HepG2 (cell line): ENCODE data around the gene KCNQ5. TPM values are rescaled to one million over a fixed set of nuclear protein-coding genes. Genes with fewer than 3 reads are reported as not detected.

ENCODE experiments used
- ATAC-seq: fragments of 200-7000 bp; cut with Tn5 transposase; 3 replicates; pipeline ENCODE4 v1.9.1; 2020; ENCODE audit warnings: mild to moderate bottlenecking, moderate library complexity
- BruUV-seq: library from RNA; stranded (reverse); fragments of 400-500 nt; replicated peaks from 2 replicates; lab custom pipeline; 2021; lab: Mats Ljungman, UMichigan
- CTCF ChIA-PET: fragments of 300-600 bp; formaldehyde crosslinking; extraction: SDS; loops from one replicate; lab custom pipeline; 2021; ENCODE audit warnings: low total read pairs, inconsistent platforms, low intra/inter-chr PET ratio; lab: Yijun Ruan, JAX
- POLR2A ChIA-PET: fragments of 350-600 bp; sonication (Branson Sonifier 250); formaldehyde crosslinking; loops from one replicate; lab custom pipeline; 2020; ENCODE audit warnings: antibody characterized with exemption, inconsistent platforms; lab: Yijun Ruan, JAX
- DNase-seq: peaks from one replicate; pipeline ENCODE4 v3.0.0-alpha.2; 2015; ENCODE audit warnings: low spot score
- FAIRE-seq: peaks from 3 replicates; lab custom pipeline; 2011; peaks lifted over from hg19 to GRCh38; lab: Jason Lieb, UNC
- H2AFZ ChIP-seq: one replicate; pipeline ENCODE4 v1.6.1; 2011; ENCODE audit warnings: low read length, inconsistent platforms
- H3K27ac ChIP-seq: fragments of 300-600 bp; 3 replicates; pipeline ENCODE4 v1.8.0; 2011; ENCODE audit warnings: mixed run types, mild to moderate bottlenecking, mixed read lengths, low read length, inconsistent platforms; ENCODE audit not compliant: insufficient read depth; ENCODE audit errors: extremely low read length
- H3K27me3 ChIP-seq, 2 experiments: fragments of 200-600 bp in 1 of 2; 2 replicates in 1 of 2; 3 replicates in 1 of 2; pipeline versions ENCODE4 v1.6.0 to v1.8.0; 2011; ENCODE audit warnings: low read length in 2 of 2, mild to moderate bottlenecking in 2 of 2, moderate library complexity in 2 of 2, inconsistent platforms in 1 of 2; ENCODE audit not compliant: insufficient read depth in 2 of 2, control insufficient read depth in 1 of 2
- H3K36me3 ChIP-seq, 2 experiments: fragments of 200-600 bp in 1 of 2; replicated peaks in 1 of 2; 2 replicates in 1 of 2; 3 replicates in 1 of 2; pipeline versions ENCODE4 v1.5.1 to v1.8.0; 2011; ENCODE audit warnings: low read length in 2 of 2, inconsistent platforms in 1 of 2; ENCODE audit not compliant: insufficient read depth in 2 of 2, control insufficient read depth in 1 of 2
- H3K4me1 ChIP-seq: 2 replicates; pipeline ENCODE4 v1.5.1; 2012; ENCODE audit warnings: low read length, inconsistent platforms; ENCODE audit not compliant: insufficient read depth
- H3K4me2 ChIP-seq: 2 replicates; pipeline ENCODE4 v1.6.0; 2011; ENCODE audit warnings: low read depth, low read length, inconsistent platforms
- H3K4me3 ChIP-seq, 3 experiments: fragments of 200-600 bp in 1 of 3; sonication (generic), shearing (Covaris generic) in 1 of 3; replicated peaks in 1 of 3; 2 replicates each; pipeline ENCODE4 v1.5.1; 2011 to 2016; ENCODE audit warnings: low read length in 3 of 3, inconsistent platforms in 2 of 3, low read depth in 2 of 3, mild to moderate bottlenecking in 2 of 3, control low read depth in 1 of 3, mixed read lengths in 1 of 3; ENCODE audit not compliant: insufficient read depth in 1 of 3
- H3K79me2 ChIP-seq: one replicate; pipeline ENCODE4 v1.6.1; 2011; ENCODE audit warnings: low read length, inconsistent platforms; ENCODE audit not compliant: insufficient read depth
- H3K9ac ChIP-seq: 2 replicates; pipeline ENCODE4 v1.6.0; 2011; ENCODE audit warnings: mild to moderate bottlenecking, low read depth, low read length, inconsistent platforms; ENCODE audit not compliant: insufficient read depth
- H3K9me3 ChIP-seq: 2 replicates; pipeline ENCODE4 v1.5.1; 2012; ENCODE audit warnings: mild to moderate bottlenecking, low read length
- H4K20me1 ChIP-seq: 2 replicates; pipeline ENCODE4 v1.6.0; 2011; ENCODE audit warnings: inconsistent platforms, mild to moderate bottlenecking, low read length, moderate library complexity; ENCODE audit not compliant: insufficient read depth
- ARNT2 ChIP-seq: sonication (generic); formaldehyde crosslinking; IDR thresholded peaks from 2 replicates; pipeline ENCODE4 v1.8.0; 2022; ENCODE audit warnings: mild to moderate bottlenecking, low read depth, missing genetic modification reagents, moderate library complexity
- ATF2 ChIP-seq: sonication (generic); formaldehyde crosslinking; IDR thresholded peaks from 2 replicates; pipeline ENCODE4 v1.4.0; 2020; ENCODE audit warnings: missing genetic modification reagents
- ISX ChIP-seq: sonication (generic); formaldehyde crosslinking; conservative IDR thresholded peaks from 2 replicates; pipeline ENCODE4 v1.5.0; 2020; ENCODE audit warnings: missing genetic modification reagents
- NR2C2 ChIP-seq: sonication (generic); formaldehyde crosslinking; IDR thresholded peaks from 2 replicates; pipeline ENCODE4 v1.4.0; 2020; ENCODE audit warnings: missing genetic modification reagents, mild to moderate bottlenecking, moderate library complexity, borderline replicate concordance
- PPARG ChIP-seq: conservative IDR thresholded peaks from 2 replicates; pipeline ENCODE4 v1.6.1; 2016; ENCODE audit warnings: missing biosample characterization, missing genetic modification reagents
- RBM39 ChIP-seq: fragments of 200-400 bp; formaldehyde crosslinking; IDR thresholded peaks from one replicate; pipeline ENCODE4 v1.6.1; 2018; ENCODE audit warnings: antibody characterized with exemption, mild to moderate bottlenecking, low read depth, low read length; ENCODE audit not compliant: poor library complexity, severe bottlenecking
- RFX3 ChIP-seq: IDR thresholded peaks from 2 replicates; pipeline ENCODE4 v1.6.1; 2016; ENCODE audit warnings: missing biosample characterization, missing genetic modification reagents
- TBL1XR1 ChIP-seq: fragments of 150-350 bp; IDR thresholded peaks from 2 replicates; pipeline ENCODE4 v1.6.1; 2014; ENCODE audit warnings: borderline replicate concordance, low read length; ENCODE audit not compliant: partially characterized antibody
- ZBTB25 ChIP-seq: IDR thresholded peaks from 2 replicates; pipeline ENCODE4 v1.6.1; 2018; ENCODE audit warnings: missing genetic modification reagents
- ZBTB3 ChIP-seq: sonication (generic); formaldehyde crosslinking; IDR thresholded peaks from 2 replicates; pipeline ENCODE4 v1.4.0; 2020; ENCODE audit warnings: low read depth, mild to moderate bottlenecking, moderate library complexity, missing genetic modification reagents, borderline replicate concordance
- ZNF136 ChIP-seq: sonication (generic); formaldehyde crosslinking; IDR thresholded peaks from 2 replicates; pipeline ENCODE4 v1.8.1; 2022; ENCODE audit warnings: low read depth, mild to moderate bottlenecking, moderate library complexity, missing genetic modification reagents
- ZNF354B ChIP-seq: sonication (generic); formaldehyde crosslinking; IDR thresholded peaks from 2 replicates; pipeline ENCODE4 v1.8.0; 2022; ENCODE audit warnings: mild to moderate bottlenecking, missing genetic modification reagents
- ZNF550 ChIP-seq: sonication (generic); formaldehyde crosslinking; IDR thresholded peaks from 2 replicates; pipeline ENCODE4 v1.4.0; 2020; ENCODE audit warnings: mild to moderate bottlenecking, missing genetic modification reagents, borderline replicate concordance
- ZNF704 ChIP-seq: sonication (generic); formaldehyde crosslinking; IDR thresholded peaks from 2 replicates; pipeline ENCODE4 v1.8.1; 2023; ENCODE audit warnings: mild to moderate bottlenecking, inconsistent platforms, moderate library complexity, missing genetic modification reagents, borderline replicate concordance
- ZNF747 ChIP-seq: sonication (generic); formaldehyde crosslinking; IDR thresholded peaks from 2 replicates; pipeline ENCODE4 v1.8.1; 2023; ENCODE audit warnings: missing genetic modification reagents, mild to moderate bottlenecking, borderline replicate concordance
- WGBS: methylation state at CpG from one replicate; pipeline ENCODE4 v1.1.6; 2017; ENCODE audit warnings: low lambda C conversion rate; 5-methylcytosine and 5-hydroxymethylcytosine counted together
- in situ Hi-C: cut with HindIII; loops from 2 replicates; pipeline ENCODE4 v1.10.0; 2017; ENCODE audit warnings: low pct_unique_long_range_greater_than_20kb; ENCODE audit not compliant: extremely low pct_ligation_motif_present
- intact Hi-C: fragments of 100-400 bp; cut with micrococcal nuclease; formaldehyde crosslinking; loops from one replicate; pipeline ENCODE4 v1.10.0; 2022; ENCODE audit not compliant: unreplicated experiment
- polyA plus RNA-seq, 8 experiments: library from polyadenylated mRNA; depleted of rRNA in 3 of 8; stranded (reverse) in 7 of 8; unstranded in 1 of 8; fragments of >200 nt; fragmentation: Illumina TruSeq in 4 of 8; extraction: Trizol in 4 of 8; gene quantifications; 2 replicates each; pipeline versions ENCODE4 v1.2.1 to v1.2.3, GENCODE V29; 2011 to 2016; ENCODE audit warnings: low read depth in 4 of 8, missing spikeins in 1 of 8, mixed read lengths in 1 of 8; ENCODE audit not compliant: insufficient read depth in 1 of 8
- total RNA-seq, 5 experiments: library from RNA; depleted of rRNA; stranded (reverse); fragments of >200 nt; fragmentation: Illumina TruSeq; extraction: Trizol; gene quantifications; 2 replicates each; pipeline ENCODE4 v1.2.3, GENCODE V29; 2016; ENCODE audit warnings: low read depth in 1 of 5
- TF ChIP-seq, protein P1 (sequence below): sonication (generic); formaldehyde crosslinking; IDR thresholded peaks from 2 replicates; pipeline ENCODE4 v1.5.1; 2020; ENCODE audit warnings: mild to moderate bottlenecking, missing genetic modification reagents, borderline replicate concordance
- TF ChIP-seq, protein P2 (sequence below): sonication (generic); formaldehyde crosslinking; IDR thresholded peaks from 2 replicates; pipeline ENCODE4 v1.5.0; 2020; ENCODE audit warnings: missing genetic modification reagents
- TF ChIP-seq, protein P3 (sequence below): IDR thresholded peaks from 2 replicates; pipeline ENCODE4 v1.6.1; 2016

The KCNQ5 gene
- total and polyA plus RNA-seq, 2 of the 13 experiments (the other 11 are each of a cell fraction or from before 2014, with no cell fraction given) = 0.04 TPM; not detected in 1

DNA sequence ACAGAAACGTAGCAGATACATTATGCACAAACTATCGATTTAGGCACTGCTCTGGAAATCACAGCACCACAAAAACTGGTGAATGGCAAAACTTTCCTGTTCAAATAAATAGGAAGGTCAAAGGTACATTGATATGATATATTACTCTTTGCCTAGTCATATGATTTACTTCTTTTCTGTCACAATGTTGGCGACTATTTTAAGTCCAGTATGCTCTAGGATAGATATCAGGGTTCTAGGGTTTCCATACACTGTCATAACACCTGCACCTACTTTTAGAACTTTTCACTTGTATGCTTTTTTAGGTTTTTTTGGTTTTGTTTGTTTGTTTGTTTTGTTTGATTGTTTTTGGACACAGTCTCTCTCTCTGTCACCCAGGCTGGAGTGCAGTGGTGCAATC lies 578.4 kb downstream of the KCNQ5 start:
- in situ Hi-C loops (no loop called here), intact Hi-C loops (no loop called here)
- ChIA-PET POLR2A (no interaction called here), CTCF (no interaction called here)
- WGBS = 22% methylated on average over 3 of the region's 3 CpGs
- DNase-seq = no peak
- Histone ChIP-seq H3K4me2 (no peak overlapping the region), H3K4me3 (no peak overlapping the region), H3K9me3 (no peaks in the 10 kb centered on the region), H3K36me3 (no peaks in the 10 kb centered on the region), H3K27ac (no peak overlapping the region), H4K20me1 (no peaks in the 10 kb centered on the region), H3K79me2 (no peaks in the 10 kb centered on the region), H3K9ac (no peak overlapping the region), H2AFZ (no peak overlapping the region), H3K4me1 (no peaks in the 10 kb centered on the region), H3K27me3 (no peaks in the 10 kb centered on the region)
- ATAC-seq = no peak
- no peak for FAIRE-seq
- BruUV-seq = no TSS peak
- TF ChIP-seq ZBTB25 (CRISPR knock-in tag) (no peak), ATF2 (CRISPR knock-in tag) (no peak), PPARG (CRISPR knock-in tag) (no peak), ARNT2 (CRISPR knock-in tag) (no peak), RBM39 (no peak), NR2C2 (no peak), ZNF704 (CRISPR knock-in tag) (no peak), ZNF354B (CRISPR knock-in tag) (no peak), ISX (no peak), TBL1XR1 (no peak), RFX3 (CRISPR knock-in tag) (no peak), ZNF747 (CRISPR knock-in tag) (no peak), ZBTB3 (CRISPR knock-in tag) (no peak), ZNF550 (CRISPR knock-in tag) (no peak), ZNF136 (CRISPR knock-in tag) (no peak)
- TF ChIP-seq, protein P1, sequence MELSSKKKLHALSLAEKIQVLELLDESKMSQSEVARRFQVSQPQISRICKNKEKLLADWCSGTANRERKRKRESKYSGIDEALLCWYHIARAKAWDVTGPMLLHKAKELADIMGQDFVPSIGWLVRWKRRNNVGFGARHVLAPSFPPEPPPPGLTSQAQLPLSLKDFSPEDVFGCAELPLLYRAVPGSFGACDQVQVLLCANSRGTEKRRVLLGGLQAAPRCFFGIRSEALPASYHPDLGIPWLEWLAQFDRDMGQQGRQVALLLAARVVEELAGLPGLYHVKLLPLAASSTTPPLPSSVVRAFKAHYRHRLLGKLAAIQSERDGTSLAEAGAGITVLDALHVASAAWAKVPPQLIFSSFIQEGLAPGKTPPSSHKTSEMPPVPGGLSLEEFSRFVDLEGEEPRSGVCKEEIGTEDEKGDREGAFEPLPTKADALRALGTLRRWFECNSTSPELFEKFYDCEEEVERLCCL = no peak
- TF ChIP-seq, protein P2, sequence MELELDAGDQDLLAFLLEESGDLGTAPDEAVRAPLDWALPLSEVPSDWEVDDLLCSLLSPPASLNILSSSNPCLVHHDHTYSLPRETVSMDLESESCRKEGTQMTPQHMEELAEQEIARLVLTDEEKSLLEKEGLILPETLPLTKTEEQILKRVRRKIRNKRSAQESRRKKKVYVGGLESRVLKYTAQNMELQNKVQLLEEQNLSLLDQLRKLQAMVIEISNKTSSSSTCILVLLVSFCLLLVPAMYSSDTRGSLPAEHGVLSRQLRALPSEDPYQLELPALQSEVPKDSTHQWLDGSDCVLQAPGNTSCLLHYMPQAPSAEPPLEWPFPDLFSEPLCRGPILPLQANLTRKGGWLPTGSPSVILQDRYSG (CRISPR knock-in tag) = no peak
- TF ChIP-seq, protein P3, sequence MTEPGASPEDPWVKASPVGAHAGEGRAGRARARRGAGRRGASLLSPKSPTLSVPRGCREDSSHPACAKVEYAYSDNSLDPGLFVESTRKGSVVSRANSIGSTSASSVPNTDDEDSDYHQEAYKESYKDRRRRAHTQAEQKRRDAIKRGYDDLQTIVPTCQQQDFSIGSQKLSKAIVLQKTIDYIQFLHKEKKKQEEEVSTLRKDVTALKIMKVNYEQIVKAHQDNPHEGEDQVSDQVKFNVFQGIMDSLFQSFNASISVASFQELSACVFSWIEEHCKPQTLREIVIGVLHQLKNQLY (CRISPR knock-in tag) = no peak
